GM18870 (cell line): ENCODE results near the gene FSTL4.

Experiments
- ATAC-seq: cut with Tn5 transposase; IDR thresholded peaks from one replicate; pipeline ENCODE4 v1.9.1; 2021; ENCODE audit warnings: moderate library complexity; ENCODE audit not compliant: unreplicated experiment

FSTL4 gene

DNA sequence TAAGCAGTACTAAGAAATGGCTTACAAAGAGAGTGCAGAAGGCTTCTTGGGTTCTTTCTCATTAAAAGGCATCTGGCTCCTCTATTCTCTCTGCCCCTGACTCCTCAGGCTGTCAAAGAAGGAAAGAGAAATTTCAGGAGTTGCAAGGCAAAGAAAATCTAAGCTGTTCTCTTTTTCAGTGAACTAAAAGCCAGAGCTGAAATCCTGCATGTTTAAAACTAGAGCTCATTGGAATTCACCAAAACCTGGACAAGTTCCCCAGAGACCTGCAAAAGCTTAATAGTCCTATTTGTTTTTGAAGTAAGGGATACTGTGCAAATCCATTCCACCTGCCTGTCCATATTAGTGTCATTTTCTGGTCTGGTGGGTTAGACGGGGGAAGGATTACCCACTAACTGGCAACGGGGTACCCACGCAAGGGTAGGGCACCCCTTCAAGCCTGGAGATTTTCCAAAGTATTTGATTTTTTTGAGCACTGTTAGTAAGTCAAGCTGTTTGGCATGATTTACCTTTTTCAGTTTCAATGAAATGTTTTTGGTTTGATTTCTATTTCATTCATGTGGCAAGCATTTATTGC is 179.3 kb downstream of the FSTL4 start:
- ATAC-seq = no peak

DNA sequence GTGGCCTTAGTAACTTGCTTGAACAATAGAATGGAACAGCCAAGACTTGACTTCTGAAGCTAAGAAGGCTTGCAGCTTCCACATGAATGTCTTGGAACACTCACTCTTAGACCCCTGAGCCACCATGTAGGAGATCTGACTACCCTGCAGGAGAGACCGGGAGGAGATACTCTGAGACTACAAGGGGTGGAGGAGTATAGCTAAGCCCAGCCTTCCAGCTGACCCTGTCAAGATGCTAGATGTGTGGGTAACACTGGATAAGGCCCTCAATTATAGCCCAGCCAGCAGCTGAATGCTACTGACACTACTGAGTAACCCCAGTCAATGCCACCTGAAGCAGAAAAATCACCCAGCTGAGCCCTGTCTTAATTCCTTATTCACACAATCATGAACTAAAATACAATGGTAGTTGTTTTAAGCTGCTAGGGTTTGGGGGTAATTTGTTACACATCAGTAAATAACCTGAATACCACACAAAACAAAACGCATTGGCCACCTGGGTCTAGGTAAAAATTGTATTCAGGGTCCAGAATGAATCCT is 180.9 kb downstream of the FSTL4 start:
- ATAC-seq = no peak

DNA sequence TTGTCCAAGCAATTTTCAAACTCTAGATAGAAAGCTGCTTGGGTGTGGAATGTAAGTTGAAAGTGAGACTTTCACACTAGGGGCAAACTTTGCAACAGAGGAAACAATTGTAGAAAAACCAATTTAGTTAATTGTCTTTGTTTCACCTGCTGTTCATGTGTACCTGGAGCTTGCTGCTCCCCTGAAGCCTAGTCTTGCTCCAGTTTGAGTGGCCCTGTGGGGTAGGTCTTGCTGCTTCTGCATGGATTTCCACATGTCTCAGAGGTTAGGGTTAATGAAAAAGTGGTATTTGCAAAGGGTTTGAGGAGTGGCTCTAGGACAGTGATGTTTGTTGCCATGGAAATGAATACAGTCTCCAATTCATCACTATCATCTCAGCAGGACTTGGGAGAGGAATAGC is 182.2 kb downstream of the FSTL4 start:
- ATAC-seq = no peak

DNA sequence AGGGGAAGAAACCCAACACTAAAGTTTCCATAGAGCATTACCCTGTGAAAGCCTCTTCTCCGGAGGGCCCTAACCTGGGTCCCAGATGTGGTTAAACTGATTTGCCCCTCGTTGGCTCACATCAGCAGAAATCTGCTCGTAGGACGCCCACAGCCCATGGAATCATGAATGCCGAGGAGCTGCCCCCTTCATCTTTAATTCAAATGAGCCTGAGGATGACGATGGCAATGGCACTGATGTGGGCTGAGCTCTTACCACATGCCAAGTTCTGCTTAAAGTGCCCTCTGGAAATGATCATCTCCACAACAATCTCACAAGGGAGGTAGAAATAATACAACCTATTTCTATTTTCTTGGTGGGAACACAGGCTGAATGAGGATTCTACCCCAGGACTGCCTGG is 183.3 kb downstream of the FSTL4 start:
- no peak for ATAC-seq

DNA sequence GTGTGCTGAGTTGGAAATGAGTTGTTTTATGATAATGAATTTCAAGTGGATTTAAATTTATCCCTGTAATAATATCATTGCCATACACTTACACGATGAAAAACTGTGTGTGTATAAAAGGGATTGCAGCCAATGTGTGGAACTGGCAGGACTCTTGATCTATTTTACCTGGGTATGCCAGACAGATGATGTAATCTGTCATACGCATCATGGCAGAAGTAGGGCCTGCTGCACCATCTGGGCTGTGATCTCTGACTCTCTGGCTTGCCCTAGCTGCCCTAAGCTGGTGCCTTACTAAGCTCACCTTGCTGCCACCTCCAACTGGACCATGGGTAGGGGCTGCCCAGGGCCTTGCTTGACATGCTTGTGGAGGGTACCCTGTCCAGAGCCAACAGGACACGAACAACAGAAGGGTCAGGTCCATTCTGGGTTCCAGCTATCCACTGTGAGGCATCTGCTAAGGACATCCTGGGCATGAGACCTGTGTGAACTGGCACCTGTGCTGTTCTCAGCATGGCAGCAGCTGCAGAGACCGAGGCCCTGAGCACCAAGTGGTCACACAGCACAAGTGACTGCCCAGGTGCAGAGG is 184.2 kb downstream of the FSTL4 start:
- no peak for ATAC-seq

DNA sequence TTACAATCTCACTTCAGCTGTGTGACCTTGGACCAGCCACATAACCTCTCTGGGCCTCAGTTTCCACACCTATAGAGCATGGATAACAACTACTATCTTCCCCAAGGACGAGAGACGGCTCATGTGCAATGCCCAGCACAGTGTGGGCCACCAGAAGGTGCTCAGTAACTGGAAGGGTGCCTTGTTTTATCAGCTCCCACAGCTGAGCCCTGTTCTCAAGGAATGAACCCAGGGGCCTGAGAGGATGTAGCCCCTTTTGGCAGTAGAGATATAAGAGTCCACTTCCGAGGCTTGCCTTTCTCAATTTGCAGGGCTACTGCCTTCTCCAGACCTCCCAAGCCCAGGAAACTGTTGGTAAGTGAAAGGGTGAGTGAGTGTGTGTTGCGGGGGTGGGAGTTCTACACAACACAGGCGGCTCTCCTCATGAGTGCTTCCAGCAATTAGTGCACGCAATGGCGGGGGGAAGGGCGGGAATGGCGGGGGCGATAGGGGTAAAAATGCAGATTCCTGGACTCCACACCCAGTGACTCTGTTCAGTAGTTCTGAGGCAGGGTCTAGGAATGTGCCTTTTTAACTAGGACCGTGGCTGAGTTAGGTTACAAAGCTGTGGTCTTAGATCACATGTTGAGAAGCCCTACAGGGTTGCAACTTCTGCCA is 185.1 kb downstream of the FSTL4 start:
- ATAC-seq = no peak

DNA sequence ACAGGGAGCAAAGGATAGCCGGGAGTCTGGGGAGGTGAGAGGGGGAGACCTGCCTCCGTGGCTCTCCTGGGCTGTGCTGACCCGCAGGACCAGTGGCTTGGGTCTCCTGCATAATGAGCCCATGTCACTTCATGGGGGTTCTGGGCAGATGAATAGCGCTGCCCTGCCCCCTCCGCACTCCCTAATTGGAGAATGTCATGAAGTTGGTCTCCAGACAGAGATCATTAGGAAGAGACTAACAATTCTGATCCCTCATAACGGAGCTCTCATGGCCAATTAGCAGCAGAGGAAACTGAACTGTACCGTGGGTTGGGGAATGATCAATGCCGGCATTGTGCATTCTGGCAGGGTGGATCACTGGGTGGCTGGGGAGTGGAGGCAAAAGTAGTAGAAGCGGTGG is 186.1 kb downstream of the FSTL4 start:
- no peak for ATAC-seq

DNA sequence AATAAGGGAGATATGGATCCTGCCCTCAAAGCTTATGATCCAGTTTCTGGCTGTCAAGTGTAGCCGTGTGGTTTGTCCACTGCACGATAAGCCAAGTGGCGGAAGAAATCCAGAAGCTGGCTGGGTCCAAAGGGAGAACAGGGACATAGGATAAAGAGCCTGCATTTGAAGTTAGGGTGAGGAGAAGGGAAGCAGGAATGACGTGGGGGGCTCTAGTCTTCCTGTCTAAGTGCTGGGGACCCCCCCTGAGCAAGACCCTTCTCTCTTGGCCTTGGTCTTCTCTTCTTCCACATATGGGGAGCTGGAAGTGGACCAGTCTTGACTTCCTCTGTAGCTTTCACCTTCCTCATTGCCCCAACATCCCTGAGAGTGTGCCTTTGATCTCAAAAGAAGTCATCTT is 186.6 kb downstream of the FSTL4 start:
- ATAC-seq = no peak

DNA sequence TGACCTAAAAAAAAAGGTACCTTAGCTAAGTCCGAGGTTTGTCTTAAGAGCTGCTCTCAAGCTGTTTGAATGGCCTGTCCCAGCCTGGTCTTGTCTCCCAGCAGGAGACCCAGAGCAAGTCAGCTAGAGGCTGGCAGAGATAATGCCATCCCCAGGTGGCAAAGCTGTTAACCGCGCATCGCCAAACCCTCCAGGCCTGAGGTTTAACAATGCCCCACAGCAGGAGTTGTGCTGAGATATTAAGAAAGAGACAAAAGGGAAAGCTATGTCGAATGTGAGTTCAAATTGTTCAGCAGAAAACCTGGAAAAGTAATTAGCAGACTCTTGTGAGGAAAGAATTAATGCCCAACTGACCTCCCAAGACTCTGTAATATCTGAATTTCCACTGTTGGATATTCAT is 187.1 kb downstream of the FSTL4 start:
- ATAC-seq = no peak

DNA sequence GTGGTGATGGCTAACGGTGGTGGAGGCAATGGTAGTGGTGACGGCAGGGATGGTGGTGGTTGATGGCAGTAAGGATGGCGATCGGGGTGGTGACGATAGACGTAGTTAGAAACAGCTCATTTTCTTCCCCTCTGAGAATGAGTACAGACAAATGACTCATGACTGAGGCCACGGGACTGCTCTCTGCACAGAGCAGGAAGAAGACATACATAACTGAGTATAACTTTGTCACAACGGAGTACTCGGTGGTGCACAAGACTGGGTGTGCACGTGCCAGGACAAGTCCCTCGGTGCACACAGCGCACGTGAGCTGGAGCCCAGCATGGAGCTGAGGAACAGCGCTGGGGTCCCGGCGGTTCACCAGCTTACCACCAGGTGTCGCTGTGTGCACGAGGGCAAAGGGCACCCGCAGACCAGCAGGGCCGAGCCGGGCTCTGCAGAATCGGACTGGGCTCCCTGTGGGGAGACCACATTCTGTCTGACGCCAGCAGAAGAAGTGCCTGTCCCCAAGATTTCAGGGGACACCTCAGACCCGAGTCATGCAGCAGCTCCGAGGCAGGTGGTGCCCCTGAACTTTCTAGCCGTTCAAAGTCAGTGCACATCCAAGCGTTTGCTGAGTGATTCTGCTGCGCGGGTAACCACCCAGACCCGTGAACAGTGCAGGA is 188.6 kb downstream of the FSTL4 start:
- ATAC-seq = peak; percentile 67

DNA sequence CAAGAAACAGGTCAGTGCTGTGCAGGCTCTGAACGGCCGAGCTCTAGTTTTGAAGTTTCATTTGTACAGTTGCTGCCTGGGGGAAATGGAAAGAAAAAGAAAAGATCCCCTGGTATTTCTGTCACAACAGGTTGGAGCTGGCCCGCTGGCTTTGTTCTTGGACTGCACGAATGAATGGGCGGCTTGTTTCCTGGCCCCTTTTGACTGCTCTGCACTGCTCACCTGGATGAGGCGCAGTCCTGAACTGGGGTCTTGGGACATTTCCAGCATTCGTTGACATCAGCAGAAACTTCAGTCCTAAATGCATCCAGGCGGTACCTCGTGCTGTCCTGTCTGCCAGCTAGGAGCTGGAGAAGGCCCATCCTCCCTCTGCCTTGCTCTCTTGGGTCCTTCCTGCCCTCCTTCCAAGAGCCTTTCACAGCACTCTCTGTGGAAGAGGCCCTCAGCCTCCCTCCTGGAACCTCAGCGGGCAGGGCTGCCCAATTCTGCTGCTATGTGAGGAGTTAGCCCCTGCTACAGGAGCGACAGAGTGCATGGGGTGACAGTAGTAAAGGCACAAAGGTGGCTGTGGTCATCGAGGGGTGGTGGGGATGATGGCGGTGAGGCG is 189.2 kb downstream of the FSTL4 start:
- no peak for ATAC-seq

DNA sequence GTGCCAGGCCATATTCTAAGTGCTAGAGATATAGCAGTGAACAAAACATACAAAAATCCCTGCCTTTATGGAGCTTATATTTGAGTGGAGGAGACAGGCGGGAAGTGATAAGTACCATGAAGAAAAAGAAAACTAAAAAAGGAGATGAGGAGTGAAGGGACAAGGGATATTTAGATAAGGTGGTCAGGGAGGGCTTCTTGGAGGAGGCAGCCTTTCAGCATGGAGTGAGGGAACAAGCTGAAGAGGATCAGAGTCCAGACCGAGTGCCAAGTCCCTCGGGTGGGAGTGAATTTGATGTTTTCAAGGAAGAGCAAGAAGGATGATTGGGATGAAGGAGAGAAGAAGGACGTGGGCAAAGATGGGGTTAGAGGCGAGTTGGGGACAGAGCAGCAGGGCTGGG is 190.5 kb downstream of the FSTL4 start:
- ATAC-seq = no peak

DNA sequence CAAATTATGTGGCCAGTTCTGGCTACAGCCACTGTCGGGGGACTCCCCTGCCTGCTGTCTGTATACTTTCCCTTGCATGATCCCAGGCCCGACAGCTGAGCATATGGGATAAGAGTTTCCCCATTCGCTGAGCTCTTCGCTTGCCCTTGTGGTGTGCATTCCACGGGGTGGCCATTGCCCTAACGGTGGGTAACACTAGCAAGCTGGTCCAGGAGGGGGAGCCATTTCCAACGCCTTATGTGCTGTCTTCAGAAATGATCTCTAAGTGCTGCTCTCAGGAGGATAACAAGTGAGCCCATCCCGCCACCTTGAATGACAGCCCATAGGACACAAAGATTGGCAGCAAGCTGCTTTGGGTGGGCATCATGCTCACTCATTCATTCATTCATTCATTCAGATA is 190.9 kb downstream of the FSTL4 start:
- ATAC-seq = no peak

DNA sequence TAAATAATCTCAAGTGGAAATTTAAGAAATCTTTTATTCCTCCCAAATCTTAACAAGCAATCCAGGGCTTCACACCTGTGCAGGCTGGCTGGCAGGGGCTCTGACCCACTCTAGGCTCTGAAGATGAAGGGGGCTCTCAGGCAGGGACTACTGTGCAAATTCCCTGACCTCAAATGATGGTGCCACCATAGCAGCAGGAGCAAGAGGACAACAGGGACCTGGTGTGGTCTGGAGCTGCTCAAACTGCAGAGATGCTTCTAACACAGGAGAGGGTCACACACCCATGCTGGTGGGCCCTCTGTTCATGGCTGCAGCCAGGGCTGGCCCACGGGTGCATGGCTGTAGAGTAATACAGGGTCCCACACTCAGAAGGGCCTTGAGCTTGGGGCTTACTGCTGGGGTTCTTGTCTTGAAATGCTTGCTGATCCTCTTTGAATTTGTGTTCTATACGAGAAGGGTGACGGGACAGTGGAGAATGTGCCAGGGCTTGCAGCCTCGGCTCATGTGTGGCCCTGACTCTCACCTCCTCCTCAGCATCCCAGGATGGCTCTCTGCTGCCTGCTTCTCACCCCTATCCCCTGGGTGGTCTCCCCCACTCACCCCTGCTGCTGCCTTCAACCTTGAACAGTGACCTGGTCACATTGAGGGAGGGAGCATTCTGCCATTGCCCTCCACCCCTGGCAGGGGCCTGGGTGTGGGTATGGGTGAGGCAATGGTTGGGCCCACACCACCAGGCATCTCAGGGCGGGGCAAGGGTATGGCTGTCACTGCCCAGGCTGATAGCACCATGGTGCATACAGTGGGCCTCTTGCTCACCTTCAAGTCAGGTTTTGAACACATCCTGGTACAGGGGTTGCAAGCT is 191.7 kb downstream of the FSTL4 start:
- ATAC-seq = no peak

DNA sequence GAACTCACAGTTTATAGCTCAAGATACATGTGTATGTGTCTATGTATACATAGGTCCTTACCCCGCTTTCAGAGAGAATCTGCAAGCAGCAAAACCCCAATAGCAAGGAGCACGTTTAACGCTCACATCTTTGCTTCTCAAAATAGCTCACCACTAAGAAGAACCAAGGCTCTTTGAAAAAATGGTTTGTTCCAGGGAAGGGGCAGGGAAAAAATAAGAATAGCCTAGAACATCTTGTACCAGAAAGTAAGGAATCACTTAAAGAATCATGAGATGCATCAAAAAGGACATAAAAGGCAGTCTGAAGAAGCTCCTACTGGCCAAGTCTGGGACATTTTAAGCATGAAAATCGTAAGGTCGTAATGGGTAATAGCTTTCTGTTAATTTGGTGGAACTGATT is 196.4 kb downstream of the FSTL4 start:
- ATAC-seq = no peak

DNA sequence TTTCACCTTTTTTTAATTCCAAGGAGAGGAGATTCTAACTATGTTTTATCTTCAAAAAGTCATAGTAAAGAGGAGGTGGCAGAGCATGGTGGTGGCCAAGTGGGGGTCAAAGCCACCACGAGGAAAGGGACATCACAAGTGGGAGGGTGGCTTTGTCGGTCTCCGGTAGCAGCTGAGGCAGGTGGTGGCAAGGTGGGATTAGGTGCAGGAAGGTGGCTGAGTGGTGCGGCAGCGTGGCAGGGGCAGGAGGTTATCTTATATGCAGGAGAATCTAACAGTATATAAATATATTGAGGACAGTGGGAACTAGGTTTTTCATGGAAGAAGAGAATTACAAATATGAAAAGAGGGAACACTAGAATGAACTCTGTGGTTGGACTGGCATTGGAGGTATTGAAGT is 196.8 kb downstream of the FSTL4 start:
- no peak for ATAC-seq

DNA sequence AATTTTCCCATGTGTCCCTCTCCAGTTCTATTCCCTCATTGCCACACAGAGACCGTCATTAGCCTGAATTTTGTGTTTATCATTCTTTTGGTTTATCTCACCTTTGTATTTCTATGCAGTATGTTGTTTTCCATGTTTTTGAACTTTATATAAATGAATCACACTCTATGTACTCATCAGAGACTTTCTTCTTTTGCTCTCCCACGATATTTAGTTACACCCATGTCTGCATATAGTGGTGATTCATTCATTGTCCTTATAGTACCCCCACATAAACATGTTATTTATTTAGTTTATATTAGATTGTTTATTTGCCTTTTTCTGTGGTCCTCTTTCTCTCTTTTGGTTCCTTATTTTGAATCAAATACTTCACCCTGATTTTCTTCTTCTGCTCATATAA is 199.7 kb downstream of the FSTL4 start:
- no peak for ATAC-seq

DNA sequence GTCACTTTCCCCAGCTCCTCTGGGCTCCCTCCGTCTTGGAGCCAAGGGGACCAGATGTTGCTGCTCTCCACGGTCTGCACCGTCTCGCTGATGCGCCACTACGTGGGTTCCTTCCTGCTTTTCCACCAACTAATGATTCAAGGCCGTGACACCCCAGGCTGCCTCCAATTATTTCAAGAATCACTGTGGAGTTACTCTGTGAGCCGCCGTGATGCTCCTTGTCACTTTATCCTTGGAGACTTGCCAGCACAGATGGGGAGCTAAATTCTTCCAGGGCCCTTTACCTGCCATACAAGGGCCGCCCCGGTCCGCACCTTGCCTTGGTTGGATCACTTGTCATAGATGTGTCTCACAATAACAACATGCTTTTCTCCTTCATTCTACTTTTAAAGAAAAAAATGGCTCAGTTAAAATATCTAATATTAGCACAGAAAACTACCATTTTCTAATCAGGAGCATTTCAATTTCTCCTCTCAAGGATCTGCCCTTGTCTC is 202.0 kb downstream of the FSTL4 start:
- ATAC-seq = no peak

DNA sequence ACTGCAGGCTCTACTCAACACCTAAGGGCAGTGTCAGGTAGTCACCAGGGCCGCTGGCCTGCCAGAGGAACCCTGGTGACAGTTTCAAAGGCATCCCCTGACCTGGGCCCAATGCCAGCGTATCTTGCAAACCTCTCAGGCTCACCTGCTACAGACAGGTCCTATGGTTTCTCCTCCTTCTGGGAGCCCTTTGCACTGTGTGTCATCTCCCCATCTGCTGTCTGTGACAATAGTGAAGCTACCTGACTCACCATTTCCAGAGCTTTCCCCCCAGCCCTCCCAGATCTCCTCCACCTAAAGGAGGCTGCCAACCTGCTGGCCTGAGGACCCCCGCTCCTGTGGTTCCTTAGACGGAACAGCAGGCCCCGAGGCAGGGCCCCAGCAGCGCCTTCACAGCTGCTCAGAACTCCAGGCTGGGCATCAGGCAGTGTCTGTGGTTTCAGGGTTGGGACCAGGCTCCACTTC is 203.1 kb downstream of the FSTL4 start:
- no peak for ATAC-seq

DNA sequence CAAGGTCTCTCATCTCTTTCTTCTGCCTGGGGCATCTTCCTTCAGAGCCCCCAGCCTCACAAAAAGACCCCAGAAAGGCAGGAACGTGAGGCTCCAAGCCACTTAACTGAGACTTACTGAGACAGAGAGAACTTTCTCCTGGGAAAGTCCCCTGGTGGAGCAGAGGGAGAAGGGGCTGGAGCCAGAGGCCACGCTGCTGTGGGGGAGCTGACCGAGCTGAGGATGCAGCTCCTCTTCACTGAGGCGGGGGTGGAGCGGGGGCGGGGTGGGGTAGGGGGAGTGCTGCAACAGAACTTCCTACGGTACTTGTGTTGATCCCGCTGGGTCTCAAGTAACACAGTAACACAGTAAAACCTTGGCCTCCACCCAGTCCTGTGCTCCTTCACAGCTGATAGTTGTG is 204.0 kb downstream of the FSTL4 start:
- ATAC-seq = no peak
